ENCODE data around the gene ANO4.

Gene ANO4

DNA sequence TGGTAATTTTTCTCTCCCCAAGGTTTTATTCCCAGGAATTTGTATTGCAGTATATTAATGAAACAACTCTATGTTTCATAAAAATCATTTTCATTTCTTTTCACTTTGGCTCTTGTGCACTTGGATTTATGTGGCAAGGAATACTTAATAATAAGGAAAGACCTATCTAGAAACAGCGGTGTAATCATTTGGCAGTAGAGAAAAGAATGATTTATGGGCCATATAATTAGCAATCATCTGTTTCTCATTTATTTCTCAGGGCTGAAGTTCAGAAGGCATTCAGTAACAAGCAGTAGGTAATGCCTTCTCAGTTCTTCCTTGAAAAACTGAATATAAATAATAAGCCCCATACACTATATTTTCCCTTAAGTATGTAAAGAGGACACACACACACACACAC, 172.6 kb downstream of the ANO4 start:
- Histone ChIP-seq H3K4me1 (ENCODE audit: low read depth, poor library complexity, severe bottlenecking) (no peaks in the 10 kb centered on the region), H3K4me2 (no peak overlapping the region), H3K9ac (no peak overlapping the region), H3K27me3 (ENCODE audit: insufficient read depth, low read depth) (no peaks in the 10 kb centered on the region), H3K79me2 (ENCODE audit: insufficient read depth, low read depth) (no peaks in the 10 kb centered on the region), H3K36me3 (ENCODE audit: insufficient read depth) (no peaks in the 10 kb centered on the region), H3K27ac (no peak overlapping the region), H2AFZ (ENCODE audit: low read depth) (no peak overlapping the region), H4K20me1 (ENCODE audit: insufficient read depth) (no peaks in the 10 kb centered on the region), H3K4me3 (IDR thresholded peaks at IDR 0.05; ENCODE audit: insufficient read depth, low read depth, low read length) (no peak overlapping the region)
- TF ChIP-seq CTCF (conservative IDR thresholded peaks at IDR 0.05; ENCODE audit: low read depth, low read length): no peak

DNA sequence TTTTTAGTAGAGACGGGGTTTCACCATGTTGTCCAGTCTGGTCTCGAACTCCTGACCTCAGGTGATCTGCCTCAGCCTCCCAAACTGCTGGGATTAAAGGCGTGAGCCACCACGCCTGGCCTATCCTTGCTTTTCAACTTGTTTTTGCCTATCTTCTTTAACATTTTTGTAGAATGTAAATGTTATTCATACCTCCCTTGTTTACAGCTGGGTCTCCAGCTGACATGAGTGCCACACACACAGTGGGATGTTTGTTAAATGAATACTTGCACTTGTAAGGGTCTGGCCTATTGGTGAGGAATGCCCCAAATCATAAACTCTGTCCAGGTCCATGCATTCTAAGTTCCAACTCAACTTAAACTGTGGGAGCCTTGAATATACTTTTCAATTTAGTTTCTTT, 176.3 kb downstream of the ANO4 start:
- Histone ChIP-seq H2AFZ (ENCODE audit: low read depth) (no peak overlapping the region), H3K4me2 (no peak overlapping the region), H4K20me1 (ENCODE audit: insufficient read depth) (no peaks in the 10 kb centered on the region), H3K27me3 (ENCODE audit: insufficient read depth, low read depth) (no peaks in the 10 kb centered on the region), H3K4me1 (ENCODE audit: low read depth, poor library complexity, severe bottlenecking) (no peaks in the 10 kb centered on the region), H3K79me2 (ENCODE audit: insufficient read depth, low read depth) (no peaks in the 10 kb centered on the region), H3K4me3 (IDR thresholded peaks at IDR 0.05; ENCODE audit: insufficient read depth, low read depth, low read length) (no peak overlapping the region), H3K27ac (no peak overlapping the region), H3K36me3 (ENCODE audit: insufficient read depth) (no peaks in the 10 kb centered on the region), H3K9ac (no peak overlapping the region)
- no peak for TF ChIP-seq CTCF (conservative IDR thresholded peaks at IDR 0.05; ENCODE audit: low read depth, low read length)

DNA sequence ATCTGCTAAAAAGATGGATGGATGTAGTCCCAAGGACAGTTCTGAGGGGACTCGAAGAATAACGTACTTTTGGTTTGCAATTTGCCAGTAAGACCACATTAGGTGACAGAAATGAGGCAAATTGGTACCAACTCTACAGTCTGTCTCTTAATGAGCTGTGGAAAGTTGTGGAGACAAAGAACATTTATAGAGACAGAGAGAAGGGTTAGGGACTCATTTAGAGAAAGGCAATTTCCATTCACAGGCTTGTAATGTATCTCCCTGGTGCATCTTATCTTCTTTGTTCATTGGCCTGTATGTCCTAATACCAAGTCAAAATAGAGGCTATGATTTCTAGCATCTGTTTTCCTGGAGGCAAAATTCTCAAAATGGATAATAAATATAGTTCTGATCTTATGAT, 177.5 kb downstream of the ANO4 start:
- no peaks in the 10 kb centered on the region for H3K79me2 ChIP-seq (ENCODE audit: insufficient read depth, low read depth)
- H3K36me3 ChIP-seq (ENCODE audit: insufficient read depth): no peaks in the 10 kb centered on the region
- H3K4me1 ChIP-seq (ENCODE audit: low read depth, poor library complexity, severe bottlenecking): no peaks in the 10 kb centered on the region
- no peak overlapping the region for H3K4me2 ChIP-seq
- H3K9ac ChIP-seq: no peak overlapping the region
- no peak for TF ChIP-seq CTCF (conservative IDR thresholded peaks at IDR 0.05; ENCODE audit: low read depth, low read length)
- no peak overlapping the region for H2AFZ ChIP-seq (ENCODE audit: low read depth)
- H3K27me3 ChIP-seq (ENCODE audit: insufficient read depth, low read depth): no peaks in the 10 kb centered on the region
- no peak overlapping the region for H3K4me3 ChIP-seq (IDR thresholded peaks at IDR 0.05; ENCODE audit: insufficient read depth, low read depth, low read length)
- H4K20me1 ChIP-seq (ENCODE audit: insufficient read depth): no peaks in the 10 kb centered on the region
- no peak overlapping the region for H3K27ac ChIP-seq

DNA sequence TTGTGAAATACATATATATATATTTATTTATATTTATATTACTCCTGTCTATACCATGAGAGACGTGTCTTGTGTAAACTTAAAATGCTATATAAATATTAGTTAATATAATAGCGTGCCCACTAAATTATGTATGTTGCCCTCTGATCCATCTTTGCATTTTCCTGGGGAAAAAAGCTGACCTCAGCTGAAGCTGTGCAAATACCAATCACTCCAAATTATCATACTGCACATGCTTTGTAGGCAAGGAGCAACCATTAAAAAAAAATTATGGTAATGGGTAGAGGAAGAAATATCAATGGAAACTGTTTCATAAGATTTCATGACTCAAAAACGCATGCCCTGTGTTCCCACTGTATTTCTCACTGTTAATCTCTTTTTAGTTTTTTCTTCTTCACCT, 179.8 kb downstream of the ANO4 start:
- Histone ChIP-seq H4K20me1 (ENCODE audit: insufficient read depth) (no peaks in the 10 kb centered on the region), H3K79me2 (ENCODE audit: insufficient read depth, low read depth) (no peaks in the 10 kb centered on the region), H3K4me3 (IDR thresholded peaks at IDR 0.05; ENCODE audit: insufficient read depth, low read depth, low read length) (no peak overlapping the region), H3K9ac (no peak overlapping the region), H3K4me1 (ENCODE audit: low read depth, poor library complexity, severe bottlenecking) (no peaks in the 10 kb centered on the region), H2AFZ (ENCODE audit: low read depth) (no peak overlapping the region), H3K36me3 (ENCODE audit: insufficient read depth) (no peaks in the 10 kb centered on the region), H3K27ac (no peak overlapping the region), H3K4me2 (no peak overlapping the region), H3K27me3 (ENCODE audit: insufficient read depth, low read depth) (no peaks in the 10 kb centered on the region)
- no peak for TF ChIP-seq CTCF (conservative IDR thresholded peaks at IDR 0.05; ENCODE audit: low read depth, low read length)

GRCh38 chr12:100974747-100975146, 180.2 kb downstream of the ANO4 start:
- Histone ChIP-seq H3K4me1 (ENCODE audit: low read depth, poor library complexity, severe bottlenecking) (no peaks in the 10 kb centered on the region), H2AFZ (ENCODE audit: low read depth) (no peak overlapping the region), H3K79me2 (ENCODE audit: insufficient read depth, low read depth) (no peaks in the 10 kb centered on the region), H3K9ac (no peak overlapping the region), H3K27ac (no peak overlapping the region), H3K4me3 (IDR thresholded peaks at IDR 0.05; ENCODE audit: insufficient read depth, low read depth, low read length) (no peak overlapping the region), H3K36me3 (ENCODE audit: insufficient read depth) (no peaks in the 10 kb centered on the region), H3K4me2 (no peak overlapping the region), H4K20me1 (ENCODE audit: insufficient read depth) (no peaks in the 10 kb centered on the region), H3K27me3 (ENCODE audit: insufficient read depth, low read depth) (no peaks in the 10 kb centered on the region)
- TF ChIP-seq CTCF (conservative IDR thresholded peaks at IDR 0.05; ENCODE audit: low read depth, low read length): no peak
